HG03565 (cell line): ENCODE measurements around the gene COL16A1.

Source experiments
- ATAC-seq: cut with Tn5 transposase; IDR thresholded peaks from one replicate; pipeline ENCODE4 v1.9.1; 2021; ENCODE audit warnings: mild to moderate bottlenecking, moderate library complexity; ENCODE audit not compliant: unreplicated experiment

The COL16A1 gene

GRCh38 chr1:31609514-31610118 is 94.2 kb downstream of the COL16A1 start:
- no peak for ATAC-seq

- no peak for ATAC-seq
Observed at GRCh38 chr1:31607360-31607759, 96.5 kb downstream of the COL16A1 start.

GRCh38 chr1:31605908-31606427 is 97.8 kb downstream of the COL16A1 start:
- ATAC-seq = peak; percentile 76
